Measurements from ENCODE around the gene AIG1. TPM values are rescaled to one million over a fixed set of nuclear protein-coding genes. Genes with fewer than 3 reads are reported as not detected.
"Not testable (repeated sequence)": the region's sequence is repeated elsewhere in the genome, so short reads cannot be mapped to it uniquely, and the experiment has no call there.

AIG1 gene
- total RNA-seq, 6 donors from 2014 or later = 6.3 to 26.6 (median 20.8) TPM

DNA sequence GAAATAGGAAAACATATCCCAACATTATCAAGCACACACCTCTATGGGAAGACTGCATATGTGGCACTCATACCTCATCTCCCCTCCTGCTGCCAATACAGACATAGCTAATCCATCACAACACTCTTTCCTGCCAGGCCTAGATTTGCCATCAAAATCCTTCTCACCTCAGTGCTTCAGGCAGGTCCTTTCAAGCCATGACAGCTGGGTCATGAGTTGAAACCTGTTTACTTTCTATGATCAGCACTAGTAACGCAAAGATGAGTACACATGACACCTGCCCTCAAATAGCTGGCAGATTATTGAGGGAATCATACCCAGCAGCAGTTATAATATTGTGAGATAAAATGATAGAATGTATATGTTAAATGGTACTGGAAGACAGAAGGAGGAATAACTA lies 183.1 kb downstream of the AIG1 start:
- no peak overlapping the region for H3K27ac ChIP-seq
- no peak for ATAC-seq (ENCODE audit: low FRiP score in 2 of 2)
- no peaks in the 10 kb centered on the region for H3K36me3 ChIP-seq
- DNase-seq = no peak
- TF ChIP-seq POLR2A (IDR thresholded peaks at IDR 0.05) = no peak
- no peak for TF ChIP-seq POLR2AphosphoS5 (IDR thresholded peaks at IDR 0.05)
- H3K9me3 ChIP-seq = no peaks in the 10 kb centered on the region
- H3K4me1 ChIP-seq = no peaks in the 10 kb centered on the region
- no peak overlapping the region for H3K4me3 ChIP-seq
- no peaks in the 10 kb centered on the region for H3K27me3 ChIP-seq
- WGBS, 2 donors = 91 to 96% methylated on average over 1 of the region's 1 CpG

DNA sequence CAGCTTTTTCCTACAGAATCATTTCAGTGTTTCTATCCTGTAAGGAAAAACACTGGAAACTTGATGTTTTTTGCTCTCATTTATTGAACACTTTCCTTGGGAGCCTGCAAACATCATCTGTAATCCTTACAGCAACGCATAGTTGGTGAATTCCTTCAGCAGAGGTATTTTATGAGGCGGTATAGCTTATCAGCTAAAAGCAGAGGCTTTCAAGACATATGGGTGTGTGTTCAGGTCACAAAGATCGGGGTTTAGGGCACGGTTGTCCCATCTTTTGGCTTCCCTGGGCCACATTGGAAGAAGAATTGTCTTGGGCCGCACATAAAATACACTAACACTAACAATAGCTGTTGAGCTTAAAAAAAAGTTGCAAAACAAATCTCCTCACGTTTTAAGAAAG lies 185.0 kb downstream of the AIG1 start:
- DNase-seq (no peak), ATAC-seq (ENCODE audit: low FRiP score in 2 of 2) (no peak)
- H3K36me3 ChIP-seq = no peaks in the 10 kb centered on the region
- no peaks in the 10 kb centered on the region for H3K4me1 ChIP-seq
- WGBS, 2 donors = 81 to 92% methylated on average over 6 of the region's 6 CpGs
- no peaks in the 10 kb centered on the region for H3K9me3 ChIP-seq
- no peaks in the 10 kb centered on the region for H3K27me3 ChIP-seq
- TF ChIP-seq, protein P1, sequence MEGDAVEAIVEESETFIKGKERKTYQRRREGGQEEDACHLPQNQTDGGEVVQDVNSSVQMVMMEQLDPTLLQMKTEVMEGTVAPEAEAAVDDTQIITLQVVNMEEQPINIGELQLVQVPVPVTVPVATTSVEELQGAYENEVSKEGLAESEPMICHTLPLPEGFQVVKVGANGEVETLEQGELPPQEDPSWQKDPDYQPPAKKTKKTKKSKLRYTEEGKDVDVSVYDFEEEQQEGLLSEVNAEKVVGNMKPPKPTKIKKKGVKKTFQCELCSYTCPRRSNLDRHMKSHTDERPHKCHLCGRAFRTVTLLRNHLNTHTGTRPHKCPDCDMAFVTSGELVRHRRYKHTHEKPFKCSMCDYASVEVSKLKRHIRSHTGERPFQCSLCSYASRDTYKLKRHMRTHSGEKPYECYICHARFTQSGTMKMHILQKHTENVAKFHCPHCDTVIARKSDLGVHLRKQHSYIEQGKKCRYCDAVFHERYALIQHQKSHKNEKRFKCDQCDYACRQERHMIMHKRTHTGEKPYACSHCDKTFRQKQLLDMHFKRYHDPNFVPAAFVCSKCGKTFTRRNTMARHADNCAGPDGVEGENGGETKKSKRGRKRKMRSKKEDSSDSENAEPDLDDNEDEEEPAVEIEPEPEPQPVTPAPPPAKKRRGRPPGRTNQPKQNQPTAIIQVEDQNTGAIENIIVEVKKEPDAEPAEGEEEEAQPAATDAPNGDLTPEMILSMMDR (IDR thresholded peaks at IDR 0.05) = no peak
- TF ChIP-seq POLR2A (IDR thresholded peaks at IDR 0.05) (no peak), POLR2AphosphoS5 (IDR thresholded peaks at IDR 0.05) (no peak), EP300 (IDR thresholded peaks at IDR 0.05) (no peak)
- no peak overlapping the region for H3K4me3 ChIP-seq
- H3K27ac ChIP-seq = no peak overlapping the region

DNA sequence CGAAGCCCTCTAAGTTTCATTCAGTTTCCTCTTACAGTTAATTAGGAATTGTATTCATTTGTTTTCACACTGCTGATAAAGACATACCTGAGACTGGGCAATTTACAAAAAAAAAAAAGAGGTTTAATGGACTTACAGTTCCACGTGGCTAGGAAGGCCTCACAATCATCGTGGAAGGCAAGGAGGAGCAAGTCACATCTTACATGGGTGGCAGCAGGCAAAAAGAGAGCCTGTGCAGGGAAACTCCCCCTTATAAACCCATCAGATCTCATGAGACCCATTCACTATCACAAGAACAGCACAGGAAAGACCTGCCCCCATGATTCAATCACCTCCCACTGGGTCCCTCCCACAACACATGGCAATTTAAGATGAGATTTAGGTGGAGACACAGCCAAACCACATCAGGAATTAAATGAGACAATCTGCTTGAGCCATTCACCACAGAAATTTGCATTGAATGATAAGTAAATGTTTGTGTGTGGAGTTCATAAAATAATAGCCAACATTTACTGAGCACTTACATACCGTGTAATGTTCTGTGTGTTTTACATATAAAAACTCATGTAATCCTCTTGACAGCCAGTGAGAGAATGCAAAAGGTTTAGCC lies 185.6 kb downstream of the AIG1 start:
- not testable (repeated sequence) for DNase-seq; H3K27ac ChIP-seq; H3K4me1 ChIP-seq; H3K9me3 ChIP-seq; H3K27me3 ChIP-seq; H3K4me3 ChIP-seq; ATAC-seq (ENCODE audit: low FRiP score in 2 of 2); H3K36me3 ChIP-seq
- 90 to 96% methylated on average over 4 of the region's 4 CpGs for WGBS, 2 donors

DNA sequence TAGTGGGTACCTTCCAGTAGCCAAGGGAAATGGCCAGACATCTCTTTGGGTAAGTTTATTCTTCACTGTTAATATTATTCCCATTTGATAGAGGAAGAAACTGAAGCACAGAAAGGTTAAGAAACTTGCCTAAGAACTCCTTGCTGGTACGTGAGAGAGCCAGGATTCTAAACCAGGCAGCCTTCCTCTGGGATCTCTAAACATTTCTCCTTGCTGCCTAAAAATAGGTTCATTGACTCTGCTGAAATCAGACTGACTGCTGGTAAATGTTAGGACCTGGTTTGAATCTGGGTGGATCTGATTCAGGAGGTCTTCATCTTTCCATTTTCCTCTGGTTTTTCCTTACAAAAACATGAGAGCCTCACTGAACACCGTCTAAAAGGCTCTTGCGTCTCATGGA lies 186.9 kb downstream of the AIG1 start:
- WGBS, 2 donors = 57 to 77% methylated on average over 3 of the region's 3 CpGs
- H3K36me3 ChIP-seq = no peaks in the 10 kb centered on the region

DNA sequence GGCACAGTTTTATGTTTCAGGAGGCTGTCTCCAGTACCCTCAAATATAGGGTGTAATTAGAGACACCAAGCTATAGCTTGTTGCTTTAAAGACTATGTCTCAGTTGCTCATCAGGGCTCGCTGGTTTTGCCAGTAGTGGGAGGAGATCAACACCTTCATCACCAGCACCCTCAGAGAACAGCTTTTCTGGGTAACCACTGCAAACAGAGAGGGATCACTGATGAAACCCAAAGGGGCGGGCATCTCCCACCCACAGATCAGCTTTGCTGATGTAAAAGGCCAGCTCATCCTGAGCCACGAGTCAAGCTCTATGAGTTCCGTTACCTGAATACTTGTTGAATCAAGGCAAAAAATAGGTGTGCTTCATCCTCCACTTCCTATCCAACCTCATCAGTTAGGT lies 187.7 kb downstream of the AIG1 start:
- H3K36me3 ChIP-seq = no peaks in the 10 kb centered on the region
- TF ChIP-seq POLR2A (IDR thresholded peaks at IDR 0.05) (no peak), EP300 (IDR thresholded peaks at IDR 0.05) (no peak), POLR2AphosphoS5 (IDR thresholded peaks at IDR 0.05) (no peak)
- TF ChIP-seq, protein P1 (IDR thresholded peaks at IDR 0.05) = no peak
- no peaks in the 10 kb centered on the region for H3K27me3 ChIP-seq
- no peak for ATAC-seq (ENCODE audit: low FRiP score in 2 of 2)
- no peaks in the 10 kb centered on the region for H3K9me3 ChIP-seq
- no peak for DNase-seq
- no peaks in the 10 kb centered on the region for H3K4me1 ChIP-seq
- no peak overlapping the region for H3K27ac ChIP-seq
- H3K4me3 ChIP-seq = no peak overlapping the region
- 72 to 85% methylated on average over 3 to 4 of the region's 4 CpGs for WGBS, 2 donors

More for the DNA sequence above, 186.9 kb downstream of the AIG1 start:
- no peaks in the 10 kb centered on the region for H3K4me1 ChIP-seq
- no peak for DNase-seq
- H3K9me3 ChIP-seq = no peaks in the 10 kb centered on the region
- H3K4me3 ChIP-seq = no peak overlapping the region
- ATAC-seq (ENCODE audit: low FRiP score in 2 of 2) = no peak
- TF ChIP-seq POLR2AphosphoS5 (IDR thresholded peaks at IDR 0.05) (no peak), POLR2A (IDR thresholded peaks at IDR 0.05) (no peak), EP300 (IDR thresholded peaks at IDR 0.05) (no peak)
- TF ChIP-seq, protein P1 (IDR thresholded peaks at IDR 0.05) = no peak
- no peak overlapping the region for H3K27ac ChIP-seq
- no peaks in the 10 kb centered on the region for H3K27me3 ChIP-seq

DNA sequence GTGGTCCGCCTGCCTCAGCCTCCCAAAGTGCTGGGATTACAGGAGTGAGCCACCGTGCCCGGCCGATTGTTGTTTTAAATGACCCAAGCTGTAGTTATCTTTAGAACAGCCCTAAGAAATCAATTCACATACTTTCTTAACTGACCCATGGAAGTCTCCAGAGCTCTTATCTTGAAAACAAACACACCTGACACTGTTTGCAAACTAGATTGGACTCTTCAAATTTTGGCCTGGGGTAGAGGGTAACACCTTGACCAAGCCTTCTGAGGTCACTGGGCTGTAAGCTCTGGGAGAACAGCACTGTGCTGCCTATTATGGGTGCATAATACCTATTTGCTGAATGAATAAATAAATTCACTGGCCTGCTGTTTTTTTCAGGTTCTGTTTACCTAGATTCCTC lies 190.6 kb downstream of the AIG1 start:
- H3K27ac ChIP-seq = no peak overlapping the region
- H3K4me3 ChIP-seq = no peak overlapping the region
- no peaks in the 10 kb centered on the region for H3K9me3 ChIP-seq
- DNase-seq (no peak), ATAC-seq (ENCODE audit: low FRiP score in 2 of 2) (peak in 1 of 2 donors; percentile 47)
- no peak for TF ChIP-seq POLR2AphosphoS5 (IDR thresholded peaks at IDR 0.05)
- TF ChIP-seq, protein P1 (IDR thresholded peaks at IDR 0.05) = no peak
- TF ChIP-seq EP300 (IDR thresholded peaks at IDR 0.05) = no peak
- no peak for TF ChIP-seq POLR2A (IDR thresholded peaks at IDR 0.05)
- 84 to 88% methylated on average over 4 of the region's 4 CpGs for WGBS, 2 donors
- H3K4me1 ChIP-seq = peaks cover 0 to 4% (median 0%) of the 10 kb centered on the region in 4 donors
- no peaks in the 10 kb centered on the region for H3K27me3 ChIP-seq
- H3K36me3 ChIP-seq = no peaks in the 10 kb centered on the region
